ENCODE measurements around the gene ZNF668. TPM values are rescaled to one million over a fixed set of nuclear protein-coding genes. Genes with fewer than 3 reads are reported as not detected.

Gene ZNF668
- total RNA-seq, 4 donors from 2014 or later, result 7.3 to 10.7 (median 7.6) TPM

DNA sequence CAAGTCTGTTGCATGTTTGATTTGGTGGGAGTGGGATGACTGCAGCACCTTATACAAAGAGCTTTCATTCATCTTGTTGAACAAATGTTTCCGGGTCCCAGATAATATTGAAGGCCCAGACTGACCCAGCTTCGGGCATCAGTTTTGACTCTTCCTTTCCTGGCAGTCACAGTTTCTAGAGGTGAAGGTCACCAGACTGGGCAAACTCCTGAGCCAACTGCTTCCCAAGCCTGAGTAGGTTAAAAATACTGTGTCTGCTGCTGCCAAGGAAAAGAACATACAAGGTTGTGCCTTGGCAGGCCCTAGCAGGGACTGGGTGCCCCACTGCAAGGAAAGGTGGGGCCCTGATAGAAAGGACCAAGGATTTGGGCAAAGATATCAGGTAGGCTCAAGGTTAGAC is 38.7 kb upstream of the ZNF668 start:
- TF ChIP-seq CTCF (IDR thresholded peaks at IDR 0.05; ENCODE audit: low read depth), result no peak

GRCh38 chr16:31111881-31112466 is 37.9 kb upstream of the ZNF668 start:
- no peak for TF ChIP-seq CTCF (IDR thresholded peaks at IDR 0.05; ENCODE audit: low read depth)

GRCh38 chr16:31110106-31111034 is 36.3 kb upstream of the ZNF668 start:
- TF ChIP-seq CTCF (IDR thresholded peaks at IDR 0.05; ENCODE audit: low read depth), result no peak

DNA sequence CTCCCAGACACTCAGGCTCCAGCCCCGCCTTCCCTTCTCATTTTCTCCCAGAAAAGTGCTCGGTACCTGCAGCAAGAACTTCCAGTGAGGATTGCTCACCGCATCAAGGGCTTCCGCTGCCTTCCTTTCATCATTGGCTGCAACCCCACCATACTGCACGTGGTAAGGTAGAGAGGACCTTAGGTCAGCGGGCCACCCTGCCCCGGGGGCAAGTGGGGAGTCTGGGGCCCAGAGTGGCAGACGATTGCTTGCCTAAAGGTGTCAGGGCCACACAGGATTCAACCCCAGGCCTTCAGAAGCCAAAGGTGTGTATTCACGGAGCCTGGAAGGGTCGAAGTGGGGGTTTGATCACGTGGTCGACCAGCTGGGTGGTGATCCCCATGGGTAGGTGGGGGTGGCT is 35.6 kb upstream of the ZNF668 start:
- TF ChIP-seq CTCF (IDR thresholded peaks at IDR 0.05; ENCODE audit: low read depth), result no peak

GRCh38 chr16:31108794-31109558 is 34.9 kb upstream of the ZNF668 start:
- no peak for TF ChIP-seq CTCF (IDR thresholded peaks at IDR 0.05; ENCODE audit: low read depth)

DNA sequence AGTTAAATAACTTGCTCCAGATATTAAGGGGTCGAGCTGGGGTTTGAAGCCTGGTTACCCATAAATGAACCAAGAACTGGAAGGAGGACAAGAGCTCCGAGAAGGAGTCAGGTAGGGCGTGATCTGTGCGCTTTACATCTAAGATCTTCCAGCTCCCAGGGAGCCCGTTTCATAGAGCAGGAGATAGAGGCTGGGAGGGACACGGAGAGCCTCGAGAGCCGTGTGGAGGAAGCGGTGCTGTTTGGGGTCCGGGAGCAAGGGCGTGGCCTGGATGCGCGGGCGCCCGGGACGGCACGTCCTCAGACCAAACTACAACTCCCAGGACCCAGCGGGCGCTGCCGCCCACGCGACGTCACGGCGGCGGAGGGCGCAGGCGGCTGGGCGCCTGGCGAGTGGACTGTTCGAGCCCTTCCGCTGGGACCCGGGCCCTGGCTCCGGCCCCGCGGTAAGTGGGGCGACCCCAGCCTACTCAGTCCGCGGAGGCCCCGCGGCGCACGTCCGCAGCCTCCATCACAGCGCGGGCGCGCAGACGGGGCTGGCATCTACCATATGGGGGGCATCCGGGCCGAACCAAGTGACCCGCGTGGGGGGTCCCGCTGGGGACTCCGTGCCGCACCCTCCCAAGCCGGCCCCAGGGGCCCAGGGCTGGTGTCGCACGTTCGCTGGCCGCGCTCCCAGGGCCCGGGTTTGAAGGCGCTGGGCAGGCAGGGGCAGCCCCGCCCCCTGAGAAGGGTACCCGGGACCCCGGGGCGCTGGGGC is 34.2 kb upstream of the ZNF668 start, which contains the start of gene BCKDK:
Gene BCKDK, plus strand, starts transcription at position 352 of the 759 bp plus-strand sequence. CDS start 838 bp downstream, outside the sequence.
- no peak for TF ChIP-seq CTCF (IDR thresholded peaks at IDR 0.05; ENCODE audit: low read depth)
